SH-SY5Y (cell line): ENCODE measurements around the gene GRIK3.

Source experiments
- GATA2 ChIP-seq: IDR thresholded peaks from 2 replicates; pipeline ENCODE4 v1.6.1; 2011; ENCODE audit warnings: mild to moderate bottlenecking, low read depth, low read length
- GATA3 ChIP-seq: IDR thresholded peaks from 2 replicates; pipeline ENCODE4 v1.6.1; 2011; ENCODE audit warnings: low read depth, mild to moderate bottlenecking, low read length, moderate library complexity

DNA sequence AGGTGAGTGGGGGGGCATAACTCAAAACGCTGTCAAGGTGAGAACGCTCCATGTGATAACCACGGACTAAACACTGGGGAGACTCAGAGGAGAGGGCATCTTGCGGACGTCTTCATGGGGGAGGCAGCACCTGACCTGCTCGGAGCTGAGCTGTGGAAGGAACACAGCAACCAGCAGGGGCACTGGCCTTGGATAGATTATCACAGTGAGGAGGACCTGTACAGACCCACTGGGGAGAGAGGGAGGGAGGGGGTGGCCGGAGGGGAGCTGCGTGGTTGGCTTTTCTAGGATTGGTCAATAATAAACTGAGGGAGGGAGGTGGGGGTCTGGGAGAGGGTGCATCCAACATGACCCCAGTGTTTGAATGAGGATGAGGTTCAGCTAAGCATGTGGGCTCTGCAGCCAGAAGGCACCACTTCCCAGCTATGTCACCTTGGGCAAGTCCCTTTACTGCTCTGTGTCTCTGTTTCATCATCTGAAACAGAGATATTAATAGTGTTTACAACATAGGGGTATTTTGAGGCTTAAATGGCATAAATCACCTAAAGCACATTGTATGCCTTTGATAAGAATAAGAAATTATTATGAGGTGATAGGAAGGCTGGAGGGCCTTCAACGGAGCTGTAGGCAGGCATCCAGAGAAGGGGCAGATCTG is 123.3 kb downstream of the GRIK3 start:
- TF ChIP-seq GATA2 = no peak
- TF ChIP-seq GATA3 = no peak
